Measurements from ENCODE around the gene COL28A1.

COL28A1 gene

GRCh38 chr7:7576344-7576743 lies 40.7 kb upstream of the COL28A1 start:
- DNase-seq (ENCODE audit: low read depth, low spot score) = no peak
- no peaks in the 10 kb centered on the region for H3K27me3 ChIP-seq (ENCODE audit: insufficient read depth, insufficient read length)
- H3K4me3 ChIP-seq (ENCODE audit: insufficient read length, low read depth) = no peak overlapping the region
- no peaks in the 10 kb centered on the region for H3K9me3 ChIP-seq (ENCODE audit: insufficient read depth, low read length)
- TF ChIP-seq SUZ12 (IDR thresholded peaks at IDR 0.05; ENCODE audit: extremely low read depth, insufficient read depth, insufficient read length) = no peak
- TF ChIP-seq ZNF274 (IDR thresholded peaks at IDR 0.05; ENCODE audit: low read depth, low read length) = no peak
- no peak for TF ChIP-seq YY1 (IDR thresholded peaks at IDR 0.05; ENCODE audit: insufficient read depth, insufficient read length)
- H3K9ac ChIP-seq (ENCODE audit: insufficient read length, low read depth) = no peak overlapping the region
- H3K36me3 ChIP-seq (ENCODE audit: insufficient read depth, insufficient read length, low read length) = peaks cover 68% of the 10 kb centered on the region
- H3K4me1 ChIP-seq (ENCODE audit: insufficient read depth, insufficient read length) = no peaks in the 10 kb centered on the region

- H3K4me1 ChIP-seq (ENCODE audit: insufficient read depth, insufficient read length) = no peaks in the 10 kb centered on the region
- DNase-seq (ENCODE audit: low read depth, low spot score) = no peak
- TF ChIP-seq ZNF274 (IDR thresholded peaks at IDR 0.05; ENCODE audit: low read depth, low read length) = no peak
- no peak overlapping the region for H3K9ac ChIP-seq (ENCODE audit: insufficient read length, low read depth)
- peaks cover 74% of the 10 kb centered on the region for H3K36me3 ChIP-seq (ENCODE audit: insufficient read depth, insufficient read length, low read length)
- no peaks in the 10 kb centered on the region for H3K27me3 ChIP-seq (ENCODE audit: insufficient read depth, insufficient read length)
- no peak overlapping the region for H3K4me3 ChIP-seq (ENCODE audit: insufficient read length, low read depth)
- no peaks in the 10 kb centered on the region for H3K9me3 ChIP-seq (ENCODE audit: insufficient read depth, low read length)
Observed at GRCh38 chr7:7573701-7574100, 38.0 kb upstream of the COL28A1 start.

- Histone ChIP-seq H3K9ac (ENCODE audit: insufficient read length, low read depth) (no peak overlapping the region), H3K36me3 (ENCODE audit: insufficient read depth, insufficient read length, low read length) (peaks cover 57% of the 10 kb centered on the region), H3K4me1 (ENCODE audit: insufficient read depth, insufficient read length) (no peaks in the 10 kb centered on the region), H3K9me3 (ENCODE audit: insufficient read depth, low read length) (no peaks in the 10 kb centered on the region), H3K27me3 (ENCODE audit: insufficient read depth, insufficient read length) (no peaks in the 10 kb centered on the region), H3K4me3 (ENCODE audit: insufficient read length, low read depth) (no peak overlapping the region)
- TF ChIP-seq SUZ12 (IDR thresholded peaks at IDR 0.05; ENCODE audit: extremely low read depth, insufficient read depth, insufficient read length) (no peak), YY1 (IDR thresholded peaks at IDR 0.05; ENCODE audit: insufficient read depth, insufficient read length) (no peak), ZNF274 (IDR thresholded peaks at IDR 0.05; ENCODE audit: low read depth, low read length) (no peak)
- DNase-seq (ENCODE audit: low read depth, low spot score) = no peak
Observed at GRCh38 chr7:7570584-7570983, 34.9 kb upstream of the COL28A1 start.

GRCh38 chr7:7569615-7570014 lies 33.9 kb upstream of the COL28A1 start:
- H3K9ac ChIP-seq (ENCODE audit: insufficient read length, low read depth) = no peak overlapping the region
- DNase-seq (ENCODE audit: low read depth, low spot score) = no peak
- H3K27me3 ChIP-seq (ENCODE audit: insufficient read depth, insufficient read length) = no peaks in the 10 kb centered on the region
- H3K4me3 ChIP-seq (ENCODE audit: insufficient read length, low read depth) = no peak overlapping the region
- H3K4me1 ChIP-seq (ENCODE audit: insufficient read depth, insufficient read length) = no peaks in the 10 kb centered on the region
- peaks cover 48% of the 10 kb centered on the region for H3K36me3 ChIP-seq (ENCODE audit: insufficient read depth, insufficient read length, low read length)
- H3K9me3 ChIP-seq (ENCODE audit: insufficient read depth, low read length) = no peaks in the 10 kb centered on the region
- TF ChIP-seq SUZ12 (IDR thresholded peaks at IDR 0.05; ENCODE audit: extremely low read depth, insufficient read depth, insufficient read length) = no peak
- TF ChIP-seq YY1 (IDR thresholded peaks at IDR 0.05; ENCODE audit: insufficient read depth, insufficient read length) = no peak
- TF ChIP-seq ZNF274 (IDR thresholded peaks at IDR 0.05; ENCODE audit: low read depth, low read length) = no peak

GRCh38 chr7:7569081-7569527 lies 33.4 kb upstream of the COL28A1 start:
- Histone ChIP-seq H3K27me3 (ENCODE audit: insufficient read depth, insufficient read length) (no peaks in the 10 kb centered on the region), H3K36me3 (ENCODE audit: insufficient read depth, insufficient read length, low read length) (peaks cover 45% of the 10 kb centered on the region), H3K4me3 (ENCODE audit: insufficient read length, low read depth) (no peak overlapping the region), H3K4me1 (ENCODE audit: insufficient read depth, insufficient read length) (no peaks in the 10 kb centered on the region), H3K9me3 (ENCODE audit: insufficient read depth, low read length) (no peaks in the 10 kb centered on the region), H3K9ac (ENCODE audit: insufficient read length, low read depth) (no peak overlapping the region)
- DNase-seq (ENCODE audit: low read depth, low spot score) = no peak
- TF ChIP-seq ZNF274 (IDR thresholded peaks at IDR 0.05; ENCODE audit: low read depth, low read length) = no peak
- no peak for TF ChIP-seq YY1 (IDR thresholded peaks at IDR 0.05; ENCODE audit: insufficient read depth, insufficient read length)
- no peak for TF ChIP-seq SUZ12 (IDR thresholded peaks at IDR 0.05; ENCODE audit: extremely low read depth, insufficient read depth, insufficient read length)

- Histone ChIP-seq H3K36me3 (ENCODE audit: insufficient read depth, insufficient read length, low read length) (peaks cover 39% of the 10 kb centered on the region), H3K9me3 (ENCODE audit: insufficient read depth, low read length) (no peaks in the 10 kb centered on the region), H3K4me1 (ENCODE audit: insufficient read depth, insufficient read length) (no peaks in the 10 kb centered on the region), H3K27me3 (ENCODE audit: insufficient read depth, insufficient read length) (no peaks in the 10 kb centered on the region), H3K9ac (ENCODE audit: insufficient read length, low read depth) (no peak overlapping the region), H3K4me3 (ENCODE audit: insufficient read length, low read depth) (peak overlapping the region; percentile 85)
- TF ChIP-seq SUZ12 (IDR thresholded peaks at IDR 0.05; ENCODE audit: extremely low read depth, insufficient read depth, insufficient read length) = no peak
- TF ChIP-seq YY1 (IDR thresholded peaks at IDR 0.05; ENCODE audit: insufficient read depth, insufficient read length) = no peak
- no peak for TF ChIP-seq ZNF274 (IDR thresholded peaks at IDR 0.05; ENCODE audit: low read depth, low read length)
- no peak for DNase-seq (ENCODE audit: low read depth, low spot score)
Observed at GRCh38 chr7:7568553-7568952, 32.9 kb upstream of the COL28A1 start.

- Histone ChIP-seq H3K4me3 (ENCODE audit: insufficient read length, low read depth) (peak overlapping the region; percentile 85), H3K4me1 (ENCODE audit: insufficient read depth, insufficient read length) (no peaks in the 10 kb centered on the region)
Observed at GRCh38 chr7:7567898-7568531, 32.3 kb upstream of the COL28A1 start.

More at GRCh38 chr7:7567898-7568531, 32.3 kb upstream of the COL28A1 start:
- H3K36me3 ChIP-seq (ENCODE audit: insufficient read depth, insufficient read length, low read length) = peaks cover 34% of the 10 kb centered on the region
- H3K9me3 ChIP-seq (ENCODE audit: insufficient read depth, low read length) = no peaks in the 10 kb centered on the region
- H3K27me3 ChIP-seq (ENCODE audit: insufficient read depth, insufficient read length) = no peaks in the 10 kb centered on the region
- TF ChIP-seq YY1 (IDR thresholded peaks at IDR 0.05; ENCODE audit: insufficient read depth, insufficient read length) (no peak), ZNF274 (IDR thresholded peaks at IDR 0.05; ENCODE audit: low read depth, low read length) (no peak), SUZ12 (IDR thresholded peaks at IDR 0.05; ENCODE audit: extremely low read depth, insufficient read depth, insufficient read length) (no peak)
- H3K9ac ChIP-seq (ENCODE audit: insufficient read length, low read depth) = peak overlapping the region; percentile 90
- DNase-seq (ENCODE audit: low read depth, low spot score) = no peak

Data from NT2/D1 (cell line).